Keratinocyte (primary cell): ENCODE results near the gene GTF2IRD1. TPM values are rescaled to one million over a fixed set of nuclear protein-coding genes. Genes with fewer than 3 reads are reported as not detected.

Source experiments
- DNase-seq: peaks from one replicate; pipeline ENCODE4 v3.0.0-alpha.2; 2011; ENCODE audit warnings: low read depth, missing footprints, low spot score
- FAIRE-seq: peaks from 2 replicates; lab custom pipeline; 2011; peaks lifted over from hg19 to GRCh38; lab: Jason Lieb, UNC
- H2AFZ ChIP-seq: 2 replicates; pipeline ENCODE4 v1.6.0; 2012; ENCODE audit warnings: low read length, control low read depth, inconsistent platforms; ENCODE audit not compliant: control insufficient read depth
- H3K27ac ChIP-seq: 2 replicates; pipeline ENCODE4 v1.5.1; 2011; ENCODE audit warnings: low read length; ENCODE audit not compliant: control insufficient read depth, insufficient read depth
- H3K27me3 ChIP-seq: 3 replicates; pipeline ENCODE4 v1.6.0; 2011; ENCODE audit warnings: low read length; ENCODE audit not compliant: control insufficient read depth, insufficient read depth; ENCODE audit errors: extremely low read depth
- H3K36me3 ChIP-seq, 2 experiments: 2 replicates in 1 of 2; 3 replicates in 1 of 2; pipeline ENCODE4 v1.5.1; 2011; ENCODE audit warnings: low read length in 2 of 2, mild to moderate bottlenecking in 1 of 2; ENCODE audit not compliant: control insufficient read depth in 2 of 2, insufficient read depth in 2 of 2; ENCODE audit errors: extremely low read depth in 1 of 2
- H3K4me1 ChIP-seq: 3 replicates; pipeline ENCODE4 v1.5.1; 2011; ENCODE audit warnings: low read length; ENCODE audit not compliant: control insufficient read depth, insufficient read depth; ENCODE audit errors: extremely low read depth
- H3K4me2 ChIP-seq: 3 replicates; pipeline ENCODE4 v1.6.0; 2011; ENCODE audit warnings: low read depth, low read length; ENCODE audit not compliant: control insufficient read depth, insufficient read depth; ENCODE audit errors: extremely low read depth
- H3K4me3 ChIP-seq, 3 experiments: fragments of 200-600 bp in 1 of 3; sonication (generic) in 1 of 3; 2 replicates in 2 of 3; 3 replicates in 1 of 3; pipeline ENCODE4 v1.5.1; 2011 to 2016; ENCODE audit warnings: low read length in 3 of 3, mild to moderate bottlenecking in 3 of 3, control low read depth in 2 of 3, inconsistent platforms in 1 of 3, low read depth in 1 of 3, mixed read lengths in 1 of 3, mixed run types in 1 of 3, moderate library complexity in 1 of 3; ENCODE audit not compliant: control insufficient read depth in 2 of 3, insufficient read depth in 2 of 3; ENCODE audit errors: extremely low read depth in 1 of 3
- H3K79me2 ChIP-seq: 2 replicates; pipeline ENCODE4 v1.6.0; 2012; ENCODE audit warnings: low read length; ENCODE audit not compliant: control insufficient read depth, insufficient read depth
- H3K9ac ChIP-seq: 3 replicates; pipeline ENCODE4 v1.6.0; 2011; ENCODE audit warnings: low read length; ENCODE audit not compliant: control insufficient read depth, insufficient read depth; ENCODE audit errors: extremely low read depth
- H3K9me1 ChIP-seq: 3 replicates; pipeline ENCODE4 v1.6.0; 2011; ENCODE audit warnings: low read length; ENCODE audit not compliant: control insufficient read depth, insufficient read depth; ENCODE audit errors: extremely low read depth
- H3K9me3 ChIP-seq: 2 replicates; pipeline ENCODE4 v1.5.1; 2012; ENCODE audit warnings: low read depth, low read length; ENCODE audit not compliant: control insufficient read depth
- H4K20me1 ChIP-seq: 3 replicates; pipeline ENCODE4 v1.6.0; 2011; ENCODE audit warnings: low read length; ENCODE audit not compliant: control insufficient read depth, insufficient read depth; ENCODE audit errors: extremely low read depth
- EZH2 ChIP-seq: IDR thresholded peaks from one replicate; pipeline ENCODE4 v1.6.1; 2012; ENCODE audit warnings: inconsistent platforms, mild to moderate bottlenecking, low read length, moderate library complexity
- dilution Hi-C: fragments of 300-500 bp; cut with MboI; formaldehyde crosslinking; loops from one replicate; pipeline ENCODE4 v1.7.0; 2020; ENCODE audit warnings: low sequenced_read_pairs; ENCODE audit not compliant: extremely low pct_ligation_motif_present
- polyA plus RNA-seq, 5 experiments: library from polyadenylated mRNA; depleted of rRNA in 3 of 5; stranded (reverse) in 3 of 5; stranded (forward) in 1 of 5; unstranded in 1 of 5; fragments of >200 nt; gene quantifications; 1 replicate in 1 of 5; 2 replicates in 3 of 5; 3 replicates in 1 of 5; pipeline versions ENCODE4 v1.2.1 to v1.2.3, GENCODE V29; 2011 to 2012; ENCODE audit warnings: missing spikeins in 2 of 5, low read depth in 1 of 5, low replicate concordance in 1 of 5
- TF ChIP-seq, protein P1 (sequence below), 3 experiments: IDR thresholded peaks in 1 of 3; conservative IDR thresholded peaks in 1 of 3; optimal IDR thresholded peaks in 1 of 3; 2 replicates in 2 of 3; 3 replicates in 1 of 3; pipeline versions ENCODE3 to v1.5.1; 2011; ENCODE audit warnings: low read length in 3 of 3, mild to moderate bottlenecking in 3 of 3, moderate library complexity in 2 of 3, control low read depth in 1 of 3, inconsistent platforms in 1 of 3; ENCODE audit not compliant: insufficient read depth in 2 of 3; ENCODE audit errors: extremely low read depth in 1 of 3

Gene GTF2IRD1
- polyA plus RNA-seq, 1 donor (not counting 4 experiments of a cell fraction or from before 2014, with no cell fraction given) = 19.4 TPM

DNA sequence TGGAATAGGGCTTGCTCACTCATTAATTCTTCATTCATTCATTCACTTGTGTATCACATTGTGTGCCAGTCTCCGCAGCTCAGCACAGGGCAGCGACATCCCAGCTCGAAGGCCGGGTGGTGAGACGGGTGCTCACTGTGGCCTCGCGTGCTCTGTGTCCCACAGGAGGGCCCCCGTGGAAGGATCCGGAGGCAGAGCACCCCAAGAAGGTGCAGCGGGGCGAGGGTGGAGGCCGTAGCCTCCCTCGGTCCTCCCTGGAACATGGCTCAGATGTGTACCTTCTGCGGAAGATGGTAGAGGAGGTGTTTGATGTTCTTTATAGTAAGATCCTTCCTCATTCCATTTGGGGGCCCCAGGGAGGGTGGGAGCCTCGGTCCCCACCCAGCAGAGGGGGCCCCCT is 61.6 kb downstream of the GTF2IRD1 start:
- Histone ChIP-seq H3K9me1 (no peaks in the 10 kb centered on the region), H3K27ac (no peak overlapping the region), H3K27me3 (no peaks in the 10 kb centered on the region), H3K79me2 (no peaks in the 10 kb centered on the region), H2AFZ (no peak overlapping the region), H3K4me1 (no peaks in the 10 kb centered on the region), H4K20me1 (no peaks in the 10 kb centered on the region), H3K4me2 (no peak overlapping the region), H3K4me3 (no peak overlapping the region), H3K36me3 (peaks cover 0 to 34% of the 10 kb centered on the region in 2 experiments), H3K9ac (no peak overlapping the region), H3K9me3 (no peaks in the 10 kb centered on the region)
- dilution Hi-C loops = no loop called here
- FAIRE-seq (no peak), DNase-seq (no peak)
- TF ChIP-seq EZH2 = no peak
- TF ChIP-seq, protein P1, sequence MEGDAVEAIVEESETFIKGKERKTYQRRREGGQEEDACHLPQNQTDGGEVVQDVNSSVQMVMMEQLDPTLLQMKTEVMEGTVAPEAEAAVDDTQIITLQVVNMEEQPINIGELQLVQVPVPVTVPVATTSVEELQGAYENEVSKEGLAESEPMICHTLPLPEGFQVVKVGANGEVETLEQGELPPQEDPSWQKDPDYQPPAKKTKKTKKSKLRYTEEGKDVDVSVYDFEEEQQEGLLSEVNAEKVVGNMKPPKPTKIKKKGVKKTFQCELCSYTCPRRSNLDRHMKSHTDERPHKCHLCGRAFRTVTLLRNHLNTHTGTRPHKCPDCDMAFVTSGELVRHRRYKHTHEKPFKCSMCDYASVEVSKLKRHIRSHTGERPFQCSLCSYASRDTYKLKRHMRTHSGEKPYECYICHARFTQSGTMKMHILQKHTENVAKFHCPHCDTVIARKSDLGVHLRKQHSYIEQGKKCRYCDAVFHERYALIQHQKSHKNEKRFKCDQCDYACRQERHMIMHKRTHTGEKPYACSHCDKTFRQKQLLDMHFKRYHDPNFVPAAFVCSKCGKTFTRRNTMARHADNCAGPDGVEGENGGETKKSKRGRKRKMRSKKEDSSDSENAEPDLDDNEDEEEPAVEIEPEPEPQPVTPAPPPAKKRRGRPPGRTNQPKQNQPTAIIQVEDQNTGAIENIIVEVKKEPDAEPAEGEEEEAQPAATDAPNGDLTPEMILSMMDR (optimal IDR thresholded peaks at IDR 0.05 in 1 of 3, IDR thresholded peaks at IDR 0.05 in 1 of 3, conservative IDR thresholded peaks at IDR 0.05 in 1 of 3; ENCODE audit: extremely low read depth in 1 of 3, insufficient read depth in 2 of 3, low read length in 3 of 3) = no peak

DNA sequence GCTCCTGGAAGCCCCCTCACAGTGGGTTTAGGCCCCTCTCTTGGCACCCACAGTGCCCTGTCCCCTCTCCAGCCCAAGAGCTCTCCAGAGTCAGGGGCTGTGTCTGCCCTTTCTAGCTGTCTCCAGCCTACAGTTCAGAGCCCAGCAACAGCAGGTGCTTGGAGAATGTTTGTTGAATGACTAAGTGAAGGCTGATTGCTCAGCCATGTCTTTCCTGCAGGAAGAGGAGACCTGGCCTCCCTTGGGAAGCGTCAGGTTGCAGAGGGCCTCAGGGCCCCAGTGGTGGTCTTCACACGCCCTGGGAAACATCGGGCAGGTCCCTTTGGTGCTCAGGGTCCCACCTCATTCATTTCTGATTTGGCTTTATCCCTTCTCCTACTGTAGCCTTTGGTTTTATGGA is 62.5 kb downstream of the GTF2IRD1 start:
- Histone ChIP-seq H3K9ac (no peak overlapping the region), H3K27ac (no peak overlapping the region), H3K36me3 (peaks cover 3 to 40% of the 10 kb centered on the region in 2 experiments), H3K27me3 (no peaks in the 10 kb centered on the region), H3K9me3 (no peaks in the 10 kb centered on the region), H3K79me2 (no peaks in the 10 kb centered on the region), H2AFZ (no peak overlapping the region), H3K9me1 (no peaks in the 10 kb centered on the region), H3K4me3 (no peak overlapping the region), H4K20me1 (no peaks in the 10 kb centered on the region), H3K4me1 (no peaks in the 10 kb centered on the region), H3K4me2 (no peak overlapping the region)
- dilution Hi-C loops = no loop called here
- TF ChIP-seq EZH2 = no peak
- TF ChIP-seq, protein P1 (optimal IDR thresholded peaks at IDR 0.05 in 1 of 3, IDR thresholded peaks at IDR 0.05 in 1 of 3, conservative IDR thresholded peaks at IDR 0.05 in 1 of 3; ENCODE audit: extremely low read depth in 1 of 3, insufficient read depth in 2 of 3, low read length in 3 of 3) = no peak
- DNase-seq = no peak
- no peak for FAIRE-seq
